ENCODE results near the gene SLC6A11. TPM values are rescaled to one million over a fixed set of nuclear protein-coding genes. Genes with fewer than 3 reads are reported as not detected.

Gene SLC6A11
- total RNA-seq, 1 experiment from 2014 or later: 0.85 TPM

DNA sequence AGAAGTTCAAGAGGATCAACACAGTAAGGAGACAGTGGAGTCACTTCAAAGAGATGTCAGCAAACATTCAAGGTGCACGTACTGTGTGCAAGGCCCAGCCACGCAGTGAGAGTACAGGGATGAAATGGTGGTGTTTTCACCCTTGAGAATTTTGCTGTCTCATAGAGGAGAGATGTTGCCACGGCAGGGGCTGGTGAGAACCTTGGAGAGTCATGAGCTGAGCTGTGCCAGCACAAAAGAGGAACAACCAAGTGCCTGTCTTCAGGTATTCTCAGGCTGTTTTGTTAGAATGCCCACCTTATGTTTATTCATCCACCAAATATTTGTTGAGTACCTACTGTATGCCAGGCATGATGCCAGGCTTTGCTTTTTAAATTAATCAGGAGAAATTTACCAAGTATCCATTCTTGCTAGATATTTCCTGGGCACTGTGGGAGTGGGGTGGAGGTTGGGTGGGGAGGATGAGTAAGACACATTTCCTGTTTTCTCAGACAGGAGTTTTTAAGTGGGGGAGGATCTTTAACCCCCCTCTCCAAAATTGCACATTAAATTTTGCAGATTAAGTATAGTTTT lies 72.6 kb downstream of the SLC6A11 start:
- H3K9me3 Mint-ChIP-seq: peaks cover 21% of the 10 kb centered on the region
- ChIA-PET POLR2A (no interaction called here), CTCF (interaction anchor here (1.1 kb wide), 1 partner anchor 116 kb away, joined by 3 read pairs; no protein-coding TSS in a partner anchor)
- peaks cover 55% of the 10 kb centered on the region for H3K27me3 Mint-ChIP-seq (ENCODE audit: low read depth)
- no peak for DNase-seq (ENCODE audit: low spot score)
- H3K27ac Mint-ChIP-seq: no peak overlapping the region
- TF ChIP-seq ZNF281 (CRISPR knock-in tag; IDR thresholded peaks at IDR 0.05): no peak
- no peak for TF ChIP-seq FOXP1 (CRISPR knock-in tag; IDR thresholded peaks at IDR 0.05; ENCODE audit: borderline replicate concordance)
- no peak for TF ChIP-seq KAT7 (CRISPR knock-in tag; IDR thresholded peaks at IDR 0.05; ENCODE audit: borderline replicate concordance)
- TF ChIP-seq, protein P1, sequence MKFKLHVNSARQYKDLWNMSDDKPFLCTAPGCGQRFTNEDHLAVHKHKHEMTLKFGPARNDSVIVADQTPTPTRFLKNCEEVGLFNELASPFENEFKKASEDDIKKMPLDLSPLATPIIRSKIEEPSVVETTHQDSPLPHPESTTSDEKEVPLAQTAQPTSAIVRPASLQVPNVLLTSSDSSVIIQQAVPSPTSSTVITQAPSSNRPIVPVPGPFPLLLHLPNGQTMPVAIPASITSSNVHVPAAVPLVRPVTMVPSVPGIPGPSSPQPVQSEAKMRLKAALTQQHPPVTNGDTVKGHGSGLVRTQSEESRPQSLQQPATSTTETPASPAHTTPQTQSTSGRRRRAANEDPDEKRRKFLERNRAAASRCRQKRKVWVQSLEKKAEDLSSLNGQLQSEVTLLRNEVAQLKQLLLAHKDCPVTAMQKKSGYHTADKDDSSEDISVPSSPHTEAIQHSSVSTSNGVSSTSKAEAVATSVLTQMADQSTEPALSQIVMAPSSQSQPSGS (CRISPR knock-in tag; IDR thresholded peaks at IDR 0.05; ENCODE audit: borderline replicate concordance, low read depth): no peak
- TF ChIP-seq SOX15 (CRISPR knock-in tag; IDR thresholded peaks at IDR 0.05): no peak
- TF ChIP-seq HMGXB4 (CRISPR knock-in tag; IDR thresholded peaks at IDR 0.05): no peak
- no peak for TF ChIP-seq TCF7 (CRISPR knock-in tag; IDR thresholded peaks at IDR 0.05; ENCODE audit: low read depth)
- TF ChIP-seq E2F1 (CRISPR knock-in tag; IDR thresholded peaks at IDR 0.05): no peak
- TF ChIP-seq, protein P2, sequence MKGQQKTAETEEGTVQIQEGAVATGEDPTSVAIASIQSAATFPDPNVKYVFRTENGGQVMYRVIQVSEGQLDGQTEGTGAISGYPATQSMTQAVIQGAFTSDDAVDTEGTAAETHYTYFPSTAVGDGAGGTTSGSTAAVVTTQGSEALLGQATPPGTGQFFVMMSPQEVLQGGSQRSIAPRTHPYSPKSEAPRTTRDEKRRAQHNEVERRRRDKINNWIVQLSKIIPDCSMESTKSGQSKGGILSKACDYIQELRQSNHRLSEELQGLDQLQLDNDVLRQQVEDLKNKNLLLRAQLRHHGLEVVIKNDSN (CRISPR knock-in tag; IDR thresholded peaks at IDR 0.05): no peak
- TF ChIP-seq, protein P3, sequence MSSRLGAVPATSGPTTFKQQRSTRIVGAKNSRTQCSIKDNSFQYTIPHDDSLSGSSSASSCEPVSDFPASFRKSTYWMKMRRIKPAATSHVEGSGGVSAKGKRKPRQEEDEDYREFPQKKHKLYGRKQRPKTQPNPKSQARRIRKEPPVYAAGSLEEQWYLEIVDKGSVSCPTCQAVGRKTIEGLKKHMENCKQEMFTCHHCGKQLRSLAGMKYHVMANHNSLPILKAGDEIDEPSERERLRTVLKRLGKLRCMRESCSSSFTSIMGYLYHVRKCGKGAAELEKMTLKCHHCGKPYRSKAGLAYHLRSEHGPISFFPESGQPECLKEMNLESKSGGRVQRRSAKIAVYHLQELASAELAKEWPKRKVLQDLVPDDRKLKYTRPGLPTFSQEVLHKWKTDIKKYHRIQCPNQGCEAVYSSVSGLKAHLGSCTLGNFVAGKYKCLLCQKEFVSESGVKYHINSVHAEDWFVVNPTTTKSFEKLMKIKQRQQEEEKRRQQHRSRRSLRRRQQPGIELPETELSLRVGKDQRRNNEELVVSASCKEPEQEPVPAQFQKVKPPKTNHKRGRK (CRISPR knock-in tag; IDR thresholded peaks at IDR 0.05; ENCODE audit: borderline replicate concordance): no peak
- TF ChIP-seq E2F5 (CRISPR knock-in tag; IDR thresholded peaks at IDR 0.05): no peak
- ATAC-seq: no peak
- H3K4me1 Mint-ChIP-seq: no peaks in the 10 kb centered on the region
- no peak overlapping the region for H3K4me3 Mint-ChIP-seq
- H3K36me3 Mint-ChIP-seq: peaks cover 3% of the 10 kb centered on the region; the same call in 1 of the 2 replicates

DNA sequence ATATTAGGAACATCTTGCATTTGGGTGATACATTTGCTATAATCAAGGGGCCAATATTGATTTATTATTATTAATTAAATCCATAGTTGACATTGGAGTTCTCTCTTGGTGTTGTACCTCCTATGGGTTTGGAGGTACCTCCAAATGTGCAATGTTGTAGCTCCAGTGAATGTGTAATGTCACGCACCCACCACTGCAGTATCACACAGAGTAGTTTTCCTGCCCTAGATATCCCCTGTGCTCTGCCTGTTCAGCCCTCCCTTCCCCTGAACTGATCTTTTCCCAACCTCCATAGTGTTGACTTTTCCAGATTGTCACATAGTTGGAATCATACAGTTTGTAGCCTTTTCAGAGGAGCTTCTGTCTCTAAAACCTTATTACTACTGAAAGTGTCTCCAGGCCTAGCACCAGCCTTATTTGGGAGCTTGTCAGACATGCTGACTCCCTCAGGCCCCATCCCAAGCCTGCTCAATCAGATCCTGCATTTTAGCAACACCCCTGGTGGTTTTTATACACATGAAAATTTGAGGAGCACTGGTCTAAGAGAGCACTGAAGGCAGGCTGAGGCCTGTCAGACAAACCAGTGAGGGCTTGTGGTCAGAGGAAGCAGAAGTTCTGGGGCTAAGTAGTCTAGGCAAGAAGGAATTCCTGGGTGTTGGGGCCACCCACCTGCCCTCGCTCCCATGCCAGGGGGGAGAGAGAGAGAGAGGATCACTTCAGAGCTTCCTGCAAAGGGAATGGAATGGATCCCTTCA lies 73.4 kb downstream of the SLC6A11 start:
- Mint-ChIP-seq H3K4me3 (no peak overlapping the region), H3K9me3 (peaks cover 21% of the 10 kb centered on the region), H3K36me3 (peaks cover 3% of the 10 kb centered on the region; the same call in 1 of the 2 replicates), H3K27ac (no peak overlapping the region), H3K4me1 (no peaks in the 10 kb centered on the region), H3K27me3 (ENCODE audit: low read depth) (peaks cover 58% of the 10 kb centered on the region)
- no peak for DNase-seq (ENCODE audit: low spot score)
- peak; percentile 55; the same call in 1 of the 2 replicates for ATAC-seq
- ChIA-PET CTCF (interaction anchor here (1.1 kb wide), 1 partner anchor 117 kb away, joined by 3 read pairs; no protein-coding TSS in a partner anchor), POLR2A (no interaction called here)
- TF ChIP-seq, protein P2 (CRISPR knock-in tag; IDR thresholded peaks at IDR 0.05): no peak
- no peak for TF ChIP-seq SOX15 (CRISPR knock-in tag; IDR thresholded peaks at IDR 0.05)
- TF ChIP-seq ZNF317 (CRISPR knock-in tag; IDR thresholded peaks at IDR 0.05; ENCODE audit: borderline replicate concordance, low read depth): no peak
- TF ChIP-seq, protein P4, sequence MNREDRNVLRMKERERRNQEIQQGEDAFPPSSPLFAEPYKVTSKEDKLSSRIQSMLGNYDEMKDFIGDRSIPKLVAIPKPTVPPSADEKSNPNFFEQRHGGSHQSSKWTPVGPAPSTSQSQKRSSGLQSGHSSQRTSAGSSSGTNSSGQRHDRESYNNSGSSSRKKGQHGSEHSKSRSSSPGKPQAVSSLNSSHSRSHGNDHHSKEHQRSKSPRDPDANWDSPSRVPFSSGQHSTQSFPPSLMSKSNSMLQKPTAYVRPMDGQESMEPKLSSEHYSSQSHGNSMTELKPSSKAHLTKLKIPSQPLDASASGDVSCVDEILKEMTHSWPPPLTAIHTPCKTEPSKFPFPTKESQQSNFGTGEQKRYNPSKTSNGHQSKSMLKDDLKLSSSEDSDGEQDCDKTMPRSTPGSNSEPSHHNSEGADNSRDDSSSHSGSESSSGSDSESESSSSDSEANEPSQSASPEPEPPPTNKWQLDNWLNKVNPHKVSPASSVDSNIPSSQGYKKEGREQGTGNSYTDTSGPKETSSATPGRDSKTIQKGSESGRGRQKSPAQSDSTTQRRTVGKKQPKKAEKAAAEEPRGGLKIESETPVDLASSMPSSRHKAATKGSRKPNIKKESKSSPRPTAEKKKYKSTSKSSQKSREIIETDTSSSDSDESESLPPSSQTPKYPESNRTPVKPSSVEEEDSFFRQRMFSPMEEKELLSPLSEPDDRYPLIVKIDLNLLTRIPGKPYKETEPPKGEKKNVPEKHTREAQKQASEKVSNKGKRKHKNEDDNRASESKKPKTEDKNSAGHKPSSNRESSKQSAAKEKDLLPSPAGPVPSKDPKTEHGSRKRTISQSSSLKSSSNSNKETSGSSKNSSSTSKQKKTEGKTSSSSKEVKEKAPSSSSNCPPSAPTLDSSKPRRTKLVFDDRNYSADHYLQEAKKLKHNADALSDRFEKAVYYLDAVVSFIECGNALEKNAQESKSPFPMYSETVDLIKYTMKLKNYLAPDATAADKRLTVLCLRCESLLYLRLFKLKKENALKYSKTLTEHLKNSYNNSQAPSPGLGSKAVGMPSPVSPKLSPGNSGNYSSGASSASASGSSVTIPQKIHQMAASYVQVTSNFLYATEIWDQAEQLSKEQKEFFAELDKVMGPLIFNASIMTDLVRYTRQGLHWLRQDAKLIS (CRISPR knock-in tag; IDR thresholded peaks at IDR 0.05; ENCODE audit: borderline replicate concordance): no peak

All from WTC11 (cell line).